G401 (cell line): ENCODE measurements around the gene FZD4. TPM values are rescaled to one million over a fixed set of nuclear protein-coding genes. Genes with fewer than 3 reads are reported as not detected.
"Not testable (repeated sequence)": the region's sequence is repeated elsewhere in the genome, so short reads cannot be mapped to it uniquely, and the experiment has no call there.

ENCODE experiments used
- DNase-seq: peaks from one replicate; pipeline ENCODE4 v3.0.0-alpha.2; 2015; ENCODE audit warnings: low spot score
- in situ Hi-C: cut with HindIII; loops from 2 replicates; pipeline ENCODE4 v1.10.0; 2016; ENCODE audit warnings: low sequenced_read_pairs, mixed read lengths
- total RNA-seq: library from RNA; depleted of rRNA; stranded (reverse); fragments of >200 nt; shearing (Covaris generic); gene quantifications from 2 replicates; pipeline ENCODE4 v1.2.3, GENCODE V29; 2014; rRNA removed

Gene FZD4
- total RNA-seq = 4.6 and 4.7 TPM in 2 replicates

DNA sequence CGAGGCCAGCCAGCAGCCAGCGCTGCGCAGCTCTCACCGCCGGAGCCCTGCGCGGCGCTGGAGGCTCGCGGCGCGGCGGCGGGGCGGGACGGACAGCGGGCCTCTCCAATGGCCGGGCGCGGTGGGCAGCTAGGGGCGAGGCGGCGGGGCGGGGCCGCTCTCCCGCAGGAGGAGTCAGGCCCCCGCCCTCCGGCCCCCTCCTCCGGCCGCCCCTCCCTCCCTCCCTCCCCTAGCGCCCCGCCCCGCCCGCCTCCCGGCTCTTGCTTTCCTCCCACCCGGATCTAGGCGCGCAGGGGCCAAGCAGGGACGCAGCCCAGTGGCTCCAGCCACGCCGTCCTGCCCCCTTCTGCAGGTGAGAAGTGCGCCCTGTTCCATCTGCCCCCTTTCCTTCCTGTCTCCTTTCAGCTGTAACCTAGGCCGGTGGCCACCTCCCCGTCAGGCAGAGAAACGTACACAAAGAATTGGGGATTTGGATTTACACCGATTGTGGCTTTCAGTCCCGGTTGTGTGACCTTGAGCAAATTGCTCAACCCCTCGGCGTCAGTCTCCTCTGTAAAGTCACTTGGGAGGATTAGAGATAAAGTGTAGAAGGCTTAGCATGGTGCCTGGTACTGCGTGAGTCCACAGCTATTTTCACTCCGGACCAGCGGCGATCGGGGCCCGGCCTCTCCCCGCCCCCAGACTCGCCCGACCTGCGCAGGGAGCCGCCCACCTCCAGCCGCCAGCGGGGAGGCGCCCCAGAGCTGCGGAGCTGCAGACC lies at the start of gene FZD4:
Gene FZD4 (minus strand): TSS at position 35 of the 760 bp plus-strand sequence. CDS start 310 bp downstream, outside the sequence.
- in situ Hi-C loops = no loop called here
- DNase-seq = peak; percentile 87

DNA sequence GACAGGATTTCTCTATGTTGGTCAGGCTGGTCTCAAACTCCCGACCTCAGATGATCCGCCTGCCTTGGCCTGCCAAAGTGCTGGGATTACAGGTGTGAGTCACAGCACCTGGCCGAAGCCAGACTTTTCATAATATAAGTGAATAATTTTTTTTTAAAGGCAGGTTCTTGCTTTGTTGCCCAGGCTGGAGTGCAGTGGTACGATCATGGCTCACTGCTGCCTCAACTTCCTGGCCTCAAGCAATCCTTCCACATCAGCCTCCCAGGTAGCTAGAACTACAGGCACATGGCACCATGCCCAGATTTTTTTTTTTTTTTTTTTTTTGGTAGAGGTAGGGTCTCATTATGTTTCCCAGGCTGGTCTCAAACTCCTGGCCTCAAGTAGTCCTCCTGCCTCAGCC lies 49.1 kb upstream of the FZD4 start:
- DNase-seq, in situ Hi-C loops: not testable (repeated sequence)

DNA sequence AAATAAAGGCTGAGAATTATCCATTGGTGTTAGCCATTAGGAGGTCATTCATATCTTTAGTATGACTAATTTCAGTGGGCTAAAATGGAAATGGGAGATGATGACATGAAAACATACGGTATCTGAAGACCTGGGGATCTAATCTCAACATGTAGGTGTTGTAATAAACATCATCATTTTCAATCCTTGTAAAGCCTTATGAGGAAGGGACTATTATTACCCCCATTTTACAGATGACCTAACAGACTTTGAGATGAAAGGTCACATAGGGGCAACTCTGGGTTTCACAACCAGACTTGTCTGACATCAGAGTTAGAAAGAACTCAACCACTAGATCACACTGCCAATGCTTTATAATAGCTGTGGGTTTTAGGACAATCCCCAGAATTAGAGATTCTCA lies 47.7 kb upstream of the FZD4 start:
- in situ Hi-C loops = no loop called here

DNA sequence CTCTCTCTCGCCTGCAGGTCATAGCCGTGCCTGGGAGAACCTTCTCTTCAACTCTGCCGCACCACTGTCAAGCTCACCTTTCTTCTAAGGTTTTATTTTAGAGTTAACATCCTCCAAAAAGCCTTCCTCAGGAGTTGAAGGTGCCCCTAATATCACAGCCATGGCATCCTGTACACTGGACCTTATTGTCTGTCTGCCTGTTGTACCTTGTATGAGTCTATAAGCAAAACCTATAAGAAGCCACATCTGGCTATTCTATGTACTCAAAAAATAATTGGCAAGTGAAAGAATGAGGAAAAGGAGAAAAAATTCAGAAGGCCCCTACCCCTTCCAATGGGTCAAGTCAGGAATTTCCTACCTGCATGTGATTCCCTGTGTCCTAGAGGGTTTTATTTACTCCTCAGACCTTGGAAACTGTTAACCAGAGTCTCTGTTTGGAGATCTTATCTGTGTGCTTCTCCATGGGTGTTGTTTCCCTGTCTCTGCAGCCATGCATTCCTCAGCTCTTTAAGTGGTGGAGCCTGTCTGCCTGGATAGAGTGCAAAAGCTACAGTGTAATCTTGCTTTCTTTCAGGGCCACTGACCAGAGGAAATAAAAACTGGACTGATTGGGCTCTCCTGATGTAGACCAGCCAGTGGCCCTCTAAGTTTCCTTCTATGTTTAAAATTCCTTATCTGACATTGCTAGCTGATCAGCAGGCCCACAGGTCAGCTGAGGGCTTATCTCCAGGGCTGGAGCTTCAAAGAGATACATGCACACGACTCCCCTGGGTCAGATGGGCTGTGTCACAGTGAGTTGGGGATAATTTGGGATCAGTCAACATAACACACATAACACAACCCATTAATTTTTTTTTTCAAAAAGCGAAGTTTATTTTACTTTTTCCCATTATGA lies 44.9 kb upstream of the FZD4 start:
- in situ Hi-C loops = no loop called here

More for the DNA sequence above, 47.7 kb upstream of the FZD4 start:
- DNase-seq = no peak

DNA sequence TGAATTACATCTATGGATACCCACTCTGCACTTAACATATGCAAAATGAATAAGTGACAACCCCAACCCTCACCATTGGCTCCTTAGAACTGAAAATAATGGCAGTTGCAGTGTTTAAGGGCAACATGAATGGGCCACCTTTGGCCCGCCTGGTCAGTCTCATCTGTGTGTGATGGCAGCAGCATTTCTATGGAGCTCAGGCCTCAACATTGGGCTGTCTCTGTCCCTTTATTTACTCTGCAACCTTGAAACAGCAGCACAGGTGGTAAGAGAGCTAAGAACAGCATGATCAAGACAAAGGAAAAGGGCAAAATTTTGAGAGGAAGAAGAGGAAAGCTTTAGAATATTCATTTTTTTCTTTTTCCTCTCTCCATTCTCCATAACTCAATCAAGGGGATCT lies 44.2 kb upstream of the FZD4 start:
- in situ Hi-C loops = no loop called here
- DNase-seq = no peak

More for the DNA sequence above, 44.9 kb upstream of the FZD4 start:
- peak; percentile 12 for DNase-seq

DNA sequence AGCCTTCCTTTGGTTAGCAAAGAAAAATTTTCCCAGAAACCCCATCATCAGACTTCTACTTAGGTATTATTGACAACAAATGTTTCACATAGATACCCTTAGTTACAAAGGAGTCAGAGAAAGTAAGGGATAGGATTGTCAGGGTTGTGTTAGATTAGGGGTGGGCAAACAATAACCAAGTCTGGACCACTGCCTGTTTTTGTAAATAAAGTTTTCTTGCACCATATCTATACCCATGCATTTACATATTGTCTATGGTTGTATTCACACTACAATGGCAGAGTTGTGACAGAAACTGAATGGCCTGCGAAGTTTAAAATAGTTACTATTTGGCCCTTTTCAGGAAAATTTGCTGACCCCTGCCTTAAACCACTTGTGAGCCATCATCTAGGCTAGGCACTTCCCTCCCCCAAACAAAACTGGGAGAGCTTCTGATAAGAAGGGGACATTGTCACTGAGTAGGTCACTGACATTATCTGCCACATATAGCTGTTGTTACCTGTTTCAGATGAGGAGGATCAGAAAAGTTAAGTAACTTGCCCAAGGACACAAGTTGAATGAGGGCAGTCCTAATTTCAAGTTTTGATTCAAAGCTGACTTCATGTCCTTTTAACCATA lies 41.9 kb upstream of the FZD4 start:
- no peak for DNase-seq
- in situ Hi-C loops = no loop called here

DNA sequence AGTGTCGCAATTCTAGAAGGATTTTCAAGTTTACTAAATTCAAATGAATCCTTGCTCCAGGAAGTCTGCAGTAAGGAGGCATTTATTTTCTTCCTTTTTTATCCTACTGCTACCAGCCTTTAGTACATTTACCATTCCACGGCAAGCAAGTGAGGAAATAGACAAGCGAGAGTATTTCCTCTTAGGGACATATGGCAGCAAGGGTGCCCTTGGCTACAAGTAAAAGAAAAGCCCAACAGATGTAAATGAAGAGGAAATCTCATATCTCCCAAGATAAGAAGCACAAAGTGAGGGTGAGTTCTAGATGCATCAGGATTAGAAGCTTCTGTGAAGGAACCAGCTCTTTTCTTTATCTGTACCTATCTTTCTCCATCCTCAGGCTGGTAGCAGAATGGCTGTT lies 37.8 kb upstream of the FZD4 start:
- in situ Hi-C loops = no loop called here

DNA sequence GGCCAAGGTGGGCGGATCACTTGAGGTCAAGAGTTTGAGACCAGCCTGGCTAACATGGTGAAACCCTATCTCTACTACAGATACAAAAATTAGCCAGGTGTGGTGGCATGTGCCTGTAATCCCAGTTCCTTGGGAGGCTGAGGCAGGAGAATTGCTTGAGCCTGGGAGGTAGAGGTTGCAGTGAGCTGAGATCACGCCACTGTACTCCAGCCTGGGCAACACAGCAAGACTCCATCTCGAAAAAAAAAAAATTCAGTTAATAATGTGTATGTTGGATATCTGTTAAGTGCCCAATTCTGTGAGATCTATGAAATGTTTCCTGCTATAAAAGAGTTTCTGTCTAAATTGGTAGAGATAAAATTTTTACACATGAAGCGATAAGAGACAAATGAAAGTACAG lies 37.1 kb upstream of the FZD4 start:
- in situ Hi-C loops, DNase-seq: not testable (repeated sequence)

More for the DNA sequence above, 37.8 kb upstream of the FZD4 start:
- no peak for DNase-seq

DNA sequence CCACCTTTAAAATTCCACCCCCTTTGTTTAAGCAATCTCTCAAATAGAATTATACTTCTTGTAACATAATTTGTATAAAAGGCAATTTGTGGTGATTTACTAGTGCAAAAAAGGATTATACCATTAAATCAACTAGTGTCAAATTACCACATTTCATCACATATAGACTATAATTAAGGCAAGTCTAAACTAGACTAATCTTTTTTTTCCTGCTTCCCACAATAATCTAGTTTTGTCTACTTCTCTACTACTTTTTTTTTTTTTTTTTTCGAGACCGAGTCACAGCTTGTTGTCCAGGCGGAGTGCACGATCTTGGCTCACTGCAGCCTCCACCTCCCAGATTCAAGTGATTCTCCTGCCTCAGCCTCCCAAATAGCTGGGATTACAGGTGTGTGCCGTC lies 36.1 kb upstream of the FZD4 start:
- in situ Hi-C loops = no loop called here
- no peak for DNase-seq

DNA sequence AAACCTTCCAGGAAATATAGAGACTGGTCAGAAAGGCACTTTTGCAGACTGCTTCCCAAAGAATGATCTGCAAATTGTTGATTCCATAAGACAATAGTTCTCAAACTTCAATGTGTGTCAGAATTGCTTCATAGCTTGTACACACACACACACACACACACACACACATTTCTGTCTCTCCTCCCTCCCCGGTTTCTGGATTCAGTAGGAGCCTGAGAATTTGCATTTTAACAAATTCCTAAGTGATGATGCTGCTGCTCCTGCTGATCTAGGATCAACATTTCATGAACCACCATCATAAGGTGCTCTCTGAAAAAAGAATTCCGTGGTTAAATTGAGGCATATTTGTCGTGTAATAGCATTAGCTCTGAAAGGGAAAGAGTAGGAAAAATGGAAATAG lies 35.3 kb upstream of the FZD4 start:
- DNase-seq = no peak
- in situ Hi-C loops = no loop called here

DNA sequence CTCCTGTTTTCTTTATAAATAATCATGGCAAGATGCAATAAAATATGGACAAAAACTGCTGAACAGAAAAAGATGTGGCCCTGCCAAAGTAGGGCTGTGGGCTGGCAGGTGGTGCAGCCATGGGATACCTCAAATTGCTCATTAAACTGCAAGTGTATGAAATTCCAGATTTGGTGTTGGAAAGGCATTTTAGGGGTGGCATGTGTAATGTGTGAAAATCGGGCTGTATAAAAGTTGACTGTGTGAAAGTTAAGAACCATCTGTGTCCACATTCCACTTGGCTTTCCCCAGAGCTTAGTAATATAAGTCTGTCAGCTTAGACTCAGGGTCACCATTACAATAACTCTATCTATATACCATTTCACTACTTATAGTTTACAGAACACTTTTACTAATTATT lies 34.8 kb upstream of the FZD4 start:
- DNase-seq = peak; percentile 4
- in situ Hi-C loops = no loop called here

DNA sequence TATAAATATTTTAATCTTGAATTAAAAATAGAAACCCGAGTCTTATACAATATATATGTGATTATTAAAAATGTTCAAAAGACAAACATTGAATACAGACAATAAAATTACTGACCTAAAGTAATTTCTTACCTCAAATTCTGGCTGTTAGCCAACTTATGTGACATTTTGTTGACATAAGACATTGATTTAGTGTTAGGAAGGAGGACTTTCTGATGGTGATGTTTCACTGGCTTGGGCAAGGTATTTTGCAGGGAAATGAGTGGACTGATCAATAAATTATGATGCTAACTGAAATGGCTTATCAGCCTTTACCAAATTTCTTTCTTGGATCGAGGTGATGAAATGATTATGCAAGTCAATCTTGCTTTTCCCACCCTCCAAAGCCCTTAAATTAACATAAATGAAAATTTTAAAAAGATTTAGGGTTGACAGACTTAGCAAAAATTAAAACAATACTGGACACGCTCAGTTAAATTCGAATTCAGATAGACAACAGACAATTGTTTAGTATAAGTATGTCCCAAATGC lies 33.2 kb upstream of the FZD4 start:
- in situ Hi-C loops = no loop called here
- DNase-seq = no peak

DNA sequence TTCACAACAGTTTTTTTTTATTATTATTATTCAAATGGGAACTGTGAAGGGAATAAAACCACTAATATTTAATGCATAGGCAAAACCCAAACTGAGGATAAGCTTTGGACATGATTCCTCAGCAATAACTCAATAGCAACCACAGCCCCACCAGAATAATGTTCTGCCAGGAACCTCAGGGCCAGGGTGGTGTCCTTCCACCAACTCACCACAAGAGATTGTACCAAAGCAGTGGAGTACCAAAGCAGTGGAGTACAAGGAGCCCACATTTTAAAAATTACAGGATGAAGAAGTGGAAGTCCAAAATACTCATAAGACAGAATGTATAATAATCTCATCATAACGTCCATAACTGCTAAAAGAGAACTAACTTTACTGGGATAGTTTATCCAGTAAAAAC lies 32.5 kb upstream of the FZD4 start:
- in situ Hi-C loops = no loop called here
- no peak for DNase-seq

DNA sequence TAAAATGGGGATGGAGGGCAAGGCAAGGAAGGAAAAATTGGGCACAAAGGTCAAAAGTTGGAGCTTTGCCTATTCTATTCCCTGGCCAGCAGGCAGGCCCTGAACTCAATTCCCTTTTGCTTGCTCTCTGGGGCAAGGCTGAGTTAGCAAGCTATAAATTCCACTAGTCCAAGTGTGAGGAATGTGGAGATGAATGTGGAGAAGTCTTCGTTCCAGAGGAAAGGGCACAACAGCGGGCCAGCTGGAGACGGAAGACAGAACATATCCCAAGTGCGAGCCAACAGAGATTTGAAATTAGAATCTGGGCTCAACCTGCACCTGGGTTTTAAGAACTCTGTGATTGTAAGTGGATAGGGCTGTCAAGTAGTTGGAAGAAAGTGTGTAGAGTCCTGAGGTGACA lies 29.5 kb upstream of the FZD4 start:
- no peak for DNase-seq
- in situ Hi-C loops = no loop called here

DNA sequence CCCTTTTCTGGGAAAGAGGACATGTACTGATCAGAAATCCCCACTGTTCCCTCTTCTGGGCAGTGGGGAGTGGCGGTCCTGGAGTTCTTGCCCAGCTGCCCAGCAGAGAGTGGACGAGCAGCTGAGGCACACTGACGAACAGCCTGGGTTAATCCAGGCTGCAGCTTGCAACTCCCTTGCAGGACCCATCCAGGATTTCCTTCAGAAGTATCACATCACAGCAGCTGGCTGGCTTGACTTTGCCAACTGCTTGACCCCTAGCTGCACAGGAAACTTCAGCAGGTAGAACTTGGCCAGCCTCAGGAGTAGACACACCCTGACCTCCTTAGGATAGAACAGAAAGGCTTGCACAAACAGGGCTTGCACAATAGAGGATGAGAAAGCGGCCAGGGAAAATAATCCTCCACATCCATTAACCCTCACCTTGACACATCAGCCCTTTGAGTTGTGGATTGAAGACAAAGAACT lies 27.9 kb upstream of the FZD4 start:
- in situ Hi-C loops = no loop called here

DNA sequence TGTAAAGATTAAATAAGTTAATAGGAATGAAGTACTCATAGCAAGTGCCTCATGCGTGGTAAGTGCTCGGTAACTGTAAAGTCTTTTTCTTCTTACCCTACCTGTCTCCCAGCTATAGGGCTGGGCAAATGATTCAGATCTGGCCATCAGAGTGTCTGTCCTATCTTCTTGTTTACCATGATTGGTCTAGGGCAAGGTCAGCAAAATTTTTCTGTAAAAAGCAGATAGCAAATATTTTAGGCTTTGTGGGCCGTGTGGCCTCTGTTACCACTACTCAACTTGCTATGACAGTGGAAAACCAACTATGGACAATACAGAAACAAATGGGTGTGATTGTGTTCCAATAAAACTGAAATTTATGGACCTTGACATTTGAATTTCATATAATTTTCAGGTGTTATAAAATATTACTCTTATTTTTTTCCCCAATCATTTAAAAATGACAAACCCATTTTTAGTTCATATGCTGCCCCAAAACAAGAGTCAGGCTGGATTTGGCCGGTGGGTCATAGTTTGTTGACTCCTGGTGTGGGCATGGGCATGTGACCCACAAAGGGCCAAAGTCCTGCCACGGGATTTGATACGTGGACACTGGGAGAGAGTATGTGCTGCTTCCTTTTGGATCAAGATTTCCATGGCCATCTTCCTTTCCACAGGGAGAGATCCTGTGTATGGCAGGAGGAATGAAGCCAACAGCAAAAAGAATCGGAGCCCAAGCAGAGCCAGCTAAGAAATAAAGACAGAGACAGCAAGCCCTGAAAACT lies 26.8 kb upstream of the FZD4 start:
- no peak for DNase-seq
- in situ Hi-C loops = no loop called here

More for the DNA sequence above, 27.9 kb upstream of the FZD4 start:
- no peak for DNase-seq

DNA sequence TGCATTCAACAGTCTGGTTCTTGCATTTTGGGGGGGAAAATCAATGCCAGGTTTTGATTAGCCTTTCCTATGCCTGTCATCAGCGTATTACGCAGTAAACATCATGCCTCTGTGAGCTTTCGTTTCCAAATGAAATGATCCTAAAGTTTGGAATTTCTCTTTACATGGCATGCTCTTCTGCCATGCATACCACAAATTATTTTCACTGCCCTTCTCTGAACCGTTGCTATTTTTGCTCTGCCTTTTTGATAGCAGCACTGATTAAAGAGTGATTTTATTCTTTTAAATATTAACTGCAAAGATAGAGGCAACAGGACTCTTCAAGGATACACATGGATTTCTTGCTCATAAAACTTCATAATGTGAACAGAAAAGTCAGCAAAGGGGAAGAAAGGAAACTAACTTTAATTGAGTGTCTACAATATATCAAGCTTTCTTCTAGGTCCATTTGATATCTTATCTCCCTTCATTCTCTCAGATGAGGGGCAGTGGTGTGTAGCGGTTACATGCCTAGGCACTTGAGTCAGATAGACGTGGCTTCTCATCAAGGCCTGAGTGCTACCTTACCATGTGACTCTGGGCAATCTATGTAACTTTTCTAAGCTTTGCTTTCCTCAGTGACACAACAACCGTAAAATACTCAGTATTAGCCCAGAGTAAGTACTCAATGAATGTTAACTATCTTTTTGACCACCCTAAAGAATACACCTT lies 25.0 kb upstream of the FZD4 start:
- no peak for DNase-seq
- in situ Hi-C loops = no loop called here
